NCI-H146 treated with DMSO at 0.1 percent for 48 hours (cell line): ENCODE data around the gene TMEM74B.
"Not testable (repeated sequence)": the region's sequence is repeated elsewhere in the genome, so short reads cannot be mapped to it uniquely, and the experiment has no call there.

Experiments
- DNase-seq: peaks from one replicate; lab custom pipeline; 2025; ENCODE audit not compliant: unreplicated experiment; lab: John Stamatoyannopoulos, UW

The TMEM74B gene

DNA sequence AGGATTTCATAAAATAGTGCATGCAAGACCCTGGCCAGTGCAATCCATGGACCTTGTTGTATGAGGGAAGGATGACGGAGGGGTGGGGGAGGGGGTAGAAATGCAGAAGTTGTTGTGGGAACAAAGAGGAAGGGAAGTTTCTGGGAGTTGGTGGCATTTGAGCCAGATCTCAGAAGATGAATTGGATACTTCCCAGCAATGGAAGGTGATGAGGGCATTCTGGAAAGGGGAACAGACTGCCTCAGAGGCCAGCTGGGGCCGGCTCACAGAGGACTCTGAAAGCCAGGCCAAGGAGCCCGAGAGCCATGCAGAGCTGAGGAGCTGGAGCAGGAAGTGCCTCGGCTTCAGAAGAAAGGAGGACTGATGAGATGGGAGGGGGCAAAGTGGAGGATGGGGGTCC, 2.7 kb downstream of the TMEM74B start:
- no peak for DNase-seq

DNA sequence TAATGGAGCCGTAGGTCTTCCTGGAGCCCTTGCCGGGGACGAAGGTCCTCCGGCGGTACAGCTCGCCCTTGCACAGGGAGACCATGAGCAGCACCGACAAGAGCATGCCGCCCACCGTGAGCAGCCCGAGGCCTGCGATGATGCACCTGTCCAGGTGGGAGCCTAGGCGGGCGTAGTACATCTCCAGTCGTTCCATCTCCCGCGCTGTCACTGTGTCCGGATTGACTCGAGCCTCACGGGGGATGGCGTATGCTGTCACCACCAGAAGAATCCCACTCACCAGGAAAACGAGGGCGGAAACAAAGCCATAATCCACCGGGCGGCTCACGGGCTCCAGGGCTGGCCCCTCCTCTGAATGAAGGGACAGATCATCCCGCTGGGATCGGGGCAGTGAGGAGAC, 3.8 kb downstream of the TMEM74B start:
- no peak for DNase-seq

DNA sequence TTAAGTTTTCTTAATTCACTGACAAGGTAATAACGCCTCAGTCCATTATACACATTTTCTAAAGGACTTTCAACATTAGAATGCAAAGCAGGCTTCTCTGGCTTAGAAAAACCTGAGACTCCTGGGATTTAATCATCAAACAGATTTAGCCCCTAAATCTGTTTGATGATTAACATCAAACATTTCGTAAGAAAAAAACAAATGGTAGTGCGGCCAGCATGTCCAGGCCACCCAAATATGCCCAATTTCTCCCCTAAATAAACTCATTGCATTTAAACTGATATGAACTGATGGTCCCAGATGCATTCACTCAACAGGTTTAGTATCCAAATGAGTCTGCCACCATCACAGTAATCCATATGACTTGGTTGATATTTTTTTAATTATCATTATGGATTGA, 6.2 kb downstream of the TMEM74B start:
- DNase-seq: no peak

DNA sequence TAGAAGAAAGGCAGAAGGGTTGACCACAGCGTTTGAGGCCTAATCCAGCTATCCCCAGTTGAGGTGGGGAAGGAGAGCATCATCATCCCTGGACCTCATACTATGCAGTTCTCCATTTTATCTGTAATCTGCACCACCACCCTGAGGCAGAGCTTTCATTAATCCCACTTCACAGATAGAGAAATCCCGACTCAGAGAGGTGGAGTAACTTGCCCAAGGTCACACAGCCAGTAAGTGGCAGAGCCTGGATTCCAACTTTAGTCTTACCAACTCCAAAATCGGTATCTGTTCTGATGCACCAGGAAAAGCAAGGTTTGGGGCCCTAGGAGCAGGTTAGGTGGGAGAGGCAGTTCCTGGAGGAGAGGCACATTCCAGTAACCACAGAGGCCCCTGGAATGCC, 6.7 kb downstream of the TMEM74B start:
- DNase-seq: no peak

DNA sequence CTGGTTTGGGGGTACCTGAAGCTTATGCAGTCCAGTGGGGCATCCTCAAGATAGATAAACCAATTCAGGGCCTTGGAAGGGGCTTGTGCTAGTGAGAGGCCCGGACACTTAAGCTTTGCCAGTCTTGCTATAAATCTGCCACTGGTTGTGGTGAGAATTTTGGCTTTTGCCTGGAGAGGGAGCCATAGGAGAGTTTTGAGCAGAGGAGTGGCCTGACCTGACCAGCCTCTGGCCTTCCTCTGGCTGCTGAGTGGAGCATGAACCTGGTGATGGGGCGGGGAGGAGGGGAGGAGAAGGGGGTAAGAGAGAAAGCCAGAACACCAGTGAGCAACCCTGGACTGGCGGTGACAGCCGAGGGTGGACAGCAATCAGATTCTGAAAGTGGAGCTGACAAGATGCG, 7.1 kb downstream of the TMEM74B start:
- no peak for DNase-seq

DNA sequence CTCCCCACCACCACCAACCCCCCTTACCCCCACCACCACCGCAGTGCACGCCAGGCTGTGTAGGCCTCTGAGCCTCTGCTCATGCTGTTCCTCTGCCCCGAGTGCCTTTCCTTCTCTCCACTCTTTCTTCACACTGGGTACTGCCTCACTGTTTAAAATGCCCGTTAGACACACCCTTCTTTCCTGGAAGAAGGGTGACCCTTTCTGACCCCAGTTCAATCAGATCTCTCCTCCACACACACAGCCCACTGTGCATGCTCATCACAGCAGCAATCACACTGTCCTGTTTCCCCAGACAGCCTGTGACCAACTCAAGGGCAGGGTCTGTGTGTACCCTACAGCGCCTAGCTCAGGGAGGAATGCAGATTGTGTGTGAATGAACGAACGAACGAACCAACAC, 10.0 kb downstream of the TMEM74B start:
- DNase-seq: no peak

DNA sequence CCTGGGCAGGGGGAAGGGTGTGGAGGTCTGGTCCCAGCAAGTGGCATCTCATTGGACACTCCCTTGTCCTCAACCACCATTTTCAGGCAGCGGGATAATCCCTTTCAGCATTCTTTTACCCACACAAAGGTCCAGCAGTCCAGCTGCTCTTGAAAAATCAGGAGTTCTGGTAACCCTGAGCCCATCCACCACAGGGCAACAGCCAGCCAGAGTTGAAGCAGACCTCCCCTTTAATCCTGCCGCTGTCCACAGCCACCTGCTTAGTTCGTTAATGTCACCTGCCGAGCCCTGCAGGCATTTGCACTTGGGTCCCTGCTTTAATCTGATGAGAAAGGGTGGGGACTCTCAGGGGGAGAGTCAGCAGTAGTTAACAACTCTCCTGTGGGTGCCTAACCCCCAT, 11.1 kb downstream of the TMEM74B start:
- DNase-seq: peak; percentile 53

DNA sequence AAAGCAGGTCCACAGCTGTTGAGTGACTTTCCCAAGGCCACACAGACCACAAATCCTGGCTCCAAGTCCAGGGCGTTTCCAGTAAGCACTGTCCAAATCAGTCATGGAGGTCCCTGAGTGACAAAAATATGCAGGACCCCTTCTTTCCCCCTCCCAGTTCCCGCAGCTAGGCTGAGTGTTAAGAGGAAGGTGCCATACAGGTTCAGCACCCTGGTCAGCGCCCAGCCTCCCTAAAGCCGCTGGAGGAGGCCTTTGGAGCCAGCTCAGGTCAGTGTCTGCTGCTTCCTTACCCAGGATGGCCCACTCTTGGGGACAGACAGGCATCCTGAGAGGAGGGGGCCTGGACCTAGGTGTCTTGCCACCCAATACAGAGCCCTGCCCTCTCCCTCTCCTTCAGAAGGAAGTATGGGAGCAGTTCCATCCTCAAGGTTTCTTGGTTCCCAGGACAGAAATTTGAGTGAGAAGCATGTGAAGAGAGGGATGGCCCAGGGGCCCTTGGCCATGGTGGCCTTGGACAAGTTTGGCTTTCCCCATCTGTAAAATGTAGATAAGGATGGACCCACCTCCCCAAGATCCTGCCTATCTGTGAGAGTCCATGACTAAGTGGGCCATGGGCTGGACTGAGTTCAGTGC, 13.2 kb downstream of the TMEM74B start:
- no peak for DNase-seq

DNA sequence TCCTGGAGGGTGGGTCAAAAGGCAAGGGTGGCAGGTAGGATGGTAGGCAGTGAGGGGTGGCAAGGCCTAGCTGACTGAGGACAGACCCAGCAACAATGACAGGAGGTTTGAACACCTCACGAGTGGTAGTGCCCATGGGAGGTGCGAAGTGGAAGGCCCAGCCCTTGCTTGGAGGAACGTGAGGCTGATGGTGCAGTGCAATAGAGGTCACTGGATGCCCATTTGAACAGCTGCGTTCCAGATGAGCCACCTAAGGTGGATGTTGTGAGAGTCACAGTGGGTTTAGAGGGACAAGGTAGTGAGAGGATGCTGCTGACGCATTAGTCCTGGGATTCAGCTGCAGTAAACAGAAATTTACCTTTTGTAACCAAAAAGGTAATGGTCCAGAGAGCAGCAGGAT, 15.6 kb downstream of the TMEM74B start:
- no peak for DNase-seq

DNA sequence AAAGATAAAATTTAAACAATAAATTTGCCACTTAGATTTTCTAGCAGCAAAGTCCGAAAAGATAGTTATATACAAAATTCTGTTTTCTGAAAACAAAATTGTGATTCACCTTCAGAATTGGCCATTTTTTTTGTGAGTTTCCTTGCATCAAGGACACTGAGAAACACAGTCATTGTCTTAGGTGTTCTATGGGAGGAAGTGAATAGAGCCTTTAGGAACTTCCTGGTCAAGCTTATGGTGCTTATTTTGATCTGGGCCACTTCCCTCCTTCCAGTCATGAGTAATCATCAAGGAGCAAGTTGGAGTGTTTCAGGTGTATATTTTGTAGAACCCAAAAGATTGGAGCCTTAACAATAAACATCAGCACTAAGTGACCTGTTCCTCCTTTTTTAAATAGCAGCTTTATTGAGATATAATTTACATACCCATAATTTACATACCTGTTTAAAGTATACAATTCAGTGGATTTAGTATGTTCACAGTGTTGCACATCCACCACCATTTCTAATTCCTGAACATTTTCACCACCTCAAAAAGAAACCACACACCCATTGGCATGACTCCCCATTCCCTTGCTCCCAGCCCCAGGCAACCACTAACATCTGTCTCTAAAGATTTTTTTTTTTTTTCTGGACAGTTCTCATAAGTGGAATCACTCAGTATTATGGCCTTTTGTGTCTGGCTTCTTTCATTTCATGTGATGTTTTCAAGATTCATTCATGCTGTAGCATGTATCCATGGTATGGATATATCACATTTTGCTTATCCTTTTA, 17.6 kb downstream of the TMEM74B start:
- no peak for DNase-seq

DNA sequence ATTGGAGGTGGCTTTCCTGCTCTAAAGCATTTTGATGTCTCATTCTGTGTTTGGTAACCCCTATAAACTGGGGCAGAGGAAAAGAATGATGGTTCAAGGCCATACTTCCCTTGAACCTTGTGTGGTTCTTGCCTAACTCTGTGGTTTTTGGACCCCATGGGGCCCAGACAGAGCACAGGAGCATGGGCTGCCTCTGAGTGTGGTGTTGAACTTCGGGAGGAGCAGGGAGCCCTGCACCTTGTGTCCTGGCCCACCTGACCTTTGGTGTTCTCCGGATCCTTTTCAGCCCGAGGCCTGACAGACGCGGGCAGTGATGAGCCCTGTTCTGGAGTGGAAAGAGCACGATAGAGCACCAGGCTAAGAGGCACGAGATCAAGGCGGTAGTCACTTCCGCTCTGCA, 18.8 kb downstream of the TMEM74B start:
- DNase-seq: no peak

DNA sequence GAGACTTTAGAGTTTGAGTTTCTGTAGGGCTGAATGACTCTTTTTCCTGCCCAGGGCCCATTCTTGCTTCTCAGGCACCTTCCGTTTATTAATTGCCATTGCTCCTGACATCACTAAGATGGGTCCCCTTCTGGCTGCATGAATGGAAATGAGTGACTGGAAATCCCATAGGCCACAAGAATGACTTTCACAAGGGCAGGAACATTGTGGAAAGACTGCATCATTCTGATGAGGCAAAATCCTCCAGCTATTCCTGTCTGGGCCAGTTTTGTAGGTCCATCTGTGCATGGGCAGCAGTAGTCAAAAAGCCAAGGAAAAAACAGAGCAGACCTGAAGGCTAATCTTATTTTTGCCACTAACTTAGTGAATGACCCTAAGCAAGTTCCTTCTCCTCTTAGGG, 19.3 kb downstream of the TMEM74B start:
- DNase-seq: no peak

DNA sequence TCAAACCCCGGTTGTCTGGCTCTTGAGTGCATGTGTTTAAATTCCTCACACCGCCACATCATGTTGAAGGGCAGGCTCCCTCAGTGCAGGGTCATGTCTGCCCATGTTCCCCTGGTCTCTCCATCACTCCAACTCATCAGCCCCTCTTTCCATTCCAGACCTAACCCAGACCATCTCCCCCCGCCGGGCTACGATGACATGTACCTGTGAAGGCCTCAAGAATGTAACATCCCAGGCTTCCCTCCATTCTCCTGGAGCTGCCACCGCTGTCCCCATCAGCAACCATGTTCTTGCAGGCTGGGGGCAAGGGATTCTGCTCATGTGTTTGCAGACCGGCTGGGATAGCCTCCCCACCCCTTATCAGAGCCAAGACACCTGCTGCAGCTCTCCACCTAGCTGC, 19.9 kb downstream of the TMEM74B start:
- no peak for DNase-seq

DNA sequence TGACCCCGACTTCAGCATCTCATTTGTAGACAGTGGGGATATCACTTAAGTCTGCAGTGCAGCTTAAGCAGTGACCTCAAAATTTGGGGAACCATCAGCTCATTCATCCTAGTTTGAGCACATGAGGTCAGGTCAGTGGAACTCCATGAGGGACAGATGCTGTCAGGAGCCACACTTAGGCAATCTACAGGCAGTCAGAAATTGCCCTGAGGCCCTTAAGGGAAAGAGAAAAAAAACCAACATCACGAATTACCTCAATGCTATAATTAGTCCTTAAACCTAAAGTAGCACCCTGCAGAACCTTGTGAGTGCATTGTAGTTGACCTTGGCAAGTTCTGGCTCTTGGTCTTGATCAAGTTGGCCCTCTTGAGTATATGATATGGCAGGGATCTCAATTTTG, 21.1 kb downstream of the TMEM74B start:
- DNase-seq: no peak

DNA sequence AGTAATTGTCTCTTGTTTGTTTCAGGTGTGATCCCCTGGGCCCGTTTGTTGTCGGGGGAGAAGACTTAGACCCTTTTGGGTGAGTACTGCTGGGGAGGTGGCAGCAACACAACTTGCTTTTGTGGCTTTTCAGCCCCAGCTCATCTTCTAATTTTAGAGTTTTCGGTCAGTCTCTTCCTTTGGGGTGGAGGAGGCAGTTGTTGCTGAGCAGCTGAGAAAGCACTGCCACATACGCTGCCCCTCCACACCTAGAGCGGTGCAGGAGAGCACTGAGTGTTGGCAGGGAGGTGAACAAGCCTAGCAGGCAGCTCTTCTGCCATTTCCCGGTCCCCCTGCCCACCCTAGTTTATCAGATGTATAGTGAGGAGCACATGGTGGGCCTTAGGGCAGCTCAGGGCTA, 21.7 kb downstream of the TMEM74B start:
- DNase-seq: no peak

DNA sequence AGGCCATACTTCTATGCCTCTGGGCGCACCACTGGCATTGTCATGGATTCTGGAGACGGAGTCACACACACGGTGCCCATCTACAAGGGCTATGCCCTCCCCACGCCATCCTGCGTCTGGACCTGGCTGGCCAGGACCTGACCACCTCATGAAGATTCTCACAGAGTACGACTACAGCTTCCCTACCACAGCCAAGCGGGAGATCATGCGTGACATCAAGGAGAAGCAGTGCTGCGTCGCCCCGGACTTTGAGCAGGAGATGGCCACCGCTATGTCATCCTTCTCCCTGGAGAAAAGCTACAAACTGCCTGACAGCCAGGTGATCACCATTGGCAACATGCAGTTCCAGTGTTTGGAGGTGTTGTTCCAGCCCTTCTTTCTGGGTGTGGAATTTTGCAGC, 23.8 kb downstream of the TMEM74B start:
- no peak for DNase-seq

DNA sequence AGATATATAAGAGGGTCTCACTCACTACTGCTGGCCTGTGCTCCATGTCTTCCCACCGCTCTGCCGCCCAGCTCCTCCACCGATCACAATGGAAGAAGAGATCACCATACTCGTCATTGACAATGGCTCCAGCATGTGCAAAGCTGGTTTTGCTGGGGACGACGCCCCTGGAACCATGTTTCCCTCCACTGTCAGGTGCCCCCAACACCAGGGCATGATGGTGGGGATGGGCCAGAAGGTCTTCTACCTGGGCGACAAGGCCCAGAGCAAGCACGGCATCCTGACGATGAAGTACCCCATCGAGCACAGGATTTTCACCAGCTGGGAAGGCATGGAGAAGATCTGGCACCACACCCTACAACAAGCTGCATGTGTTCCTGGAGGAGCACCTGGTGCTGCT, 24.3 kb downstream of the TMEM74B start:
- no peak for DNase-seq

DNA sequence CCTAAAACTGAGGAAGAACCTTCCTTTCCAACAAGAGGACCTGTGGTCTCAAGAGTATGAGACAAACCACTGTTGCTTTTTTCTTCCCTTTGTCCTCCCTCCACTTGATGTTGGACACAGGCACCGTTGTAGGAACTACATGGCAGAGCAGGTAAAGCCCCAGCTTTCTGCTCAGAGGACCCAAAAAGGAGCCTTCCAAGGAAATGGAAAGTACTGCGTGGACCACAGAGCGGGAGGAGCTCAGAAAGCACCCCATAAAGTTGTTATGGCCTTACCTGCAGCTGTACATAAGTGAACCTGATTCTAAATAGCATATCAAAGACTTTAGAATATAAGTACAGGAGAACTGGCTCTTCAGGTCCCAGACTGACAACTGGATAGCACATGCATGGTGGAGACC, 29.4 kb downstream of the TMEM74B start:
- no peak for DNase-seq

DNA sequence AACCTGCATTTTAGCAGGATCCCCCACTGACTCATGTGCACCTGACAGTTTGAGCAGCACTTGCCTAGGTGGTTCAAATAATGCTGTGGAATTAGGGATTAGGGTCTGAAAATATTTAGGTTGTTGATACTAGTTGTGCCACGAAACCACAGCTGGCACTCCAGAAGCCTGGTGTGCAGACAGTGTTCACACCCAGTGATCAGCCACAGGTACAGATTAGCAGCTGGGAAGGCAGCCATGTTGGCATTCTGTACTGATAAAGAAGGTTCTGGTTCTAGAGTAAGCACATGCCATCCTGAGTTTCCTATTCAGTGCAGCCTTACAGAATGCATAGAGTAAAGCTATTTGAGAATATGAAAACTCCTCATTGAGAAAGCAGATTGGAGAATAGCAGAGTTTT, 30.1 kb downstream of the TMEM74B start:
- no peak for DNase-seq

DNA sequence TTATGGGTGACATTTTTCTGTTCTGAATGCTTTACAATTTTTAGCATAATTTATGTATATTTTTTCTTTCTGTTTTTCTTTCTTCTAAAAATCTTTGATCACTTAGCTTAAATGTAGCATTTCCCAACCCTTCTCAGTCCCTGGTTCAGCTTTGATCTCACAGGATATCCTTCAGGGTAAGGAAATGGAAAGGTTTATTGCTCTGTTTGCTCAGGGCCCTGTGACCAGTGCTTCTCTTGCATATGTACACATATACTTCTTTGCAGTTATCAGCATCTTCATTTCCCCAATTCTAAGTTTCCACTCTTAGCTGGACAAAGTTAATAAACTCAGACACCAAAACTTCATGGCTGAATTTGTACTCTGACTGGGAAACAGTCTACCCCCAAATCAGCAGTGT, 30.6 kb downstream of the TMEM74B start:
- DNase-seq: no peak

DNA sequence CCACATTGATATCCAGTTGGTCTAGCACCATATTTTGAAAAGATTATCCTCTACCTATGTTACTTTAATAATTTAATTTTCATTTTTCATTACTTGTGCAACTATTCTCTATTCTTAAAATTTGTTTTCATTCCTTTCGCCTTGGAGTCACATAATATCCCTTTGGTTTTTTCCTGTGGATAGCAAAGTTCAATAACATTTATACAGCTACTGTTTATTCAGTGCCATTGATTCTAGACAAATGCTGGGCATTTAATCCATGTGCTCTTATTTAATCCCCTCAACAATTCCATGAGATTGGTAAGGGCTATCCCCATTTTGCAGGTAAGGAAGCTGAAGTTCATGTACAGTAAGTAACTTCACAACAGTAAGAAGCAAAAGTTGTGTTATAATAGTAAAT, 33.8 kb downstream of the TMEM74B start:
- no peak for DNase-seq

DNA sequence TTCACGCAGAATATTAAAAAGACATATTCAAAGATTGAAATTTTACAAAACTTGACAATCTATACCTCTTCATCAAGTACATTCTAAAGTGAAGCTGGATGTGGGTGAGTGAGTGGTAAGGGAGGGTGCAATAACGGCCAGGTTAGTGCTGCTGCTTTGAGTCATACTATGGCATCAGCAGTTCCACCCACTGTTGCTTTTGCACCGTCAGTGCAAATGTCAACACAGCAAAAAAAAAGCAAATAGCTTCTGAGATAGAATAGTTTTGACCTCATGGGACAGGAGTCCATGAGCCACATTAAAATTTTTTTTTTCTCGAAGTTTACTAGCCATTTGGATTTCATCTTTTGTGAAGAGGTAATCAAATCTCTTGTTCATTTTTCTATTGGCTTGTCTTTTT, 34.6 kb downstream of the TMEM74B start:
- no peak for DNase-seq

DNA sequence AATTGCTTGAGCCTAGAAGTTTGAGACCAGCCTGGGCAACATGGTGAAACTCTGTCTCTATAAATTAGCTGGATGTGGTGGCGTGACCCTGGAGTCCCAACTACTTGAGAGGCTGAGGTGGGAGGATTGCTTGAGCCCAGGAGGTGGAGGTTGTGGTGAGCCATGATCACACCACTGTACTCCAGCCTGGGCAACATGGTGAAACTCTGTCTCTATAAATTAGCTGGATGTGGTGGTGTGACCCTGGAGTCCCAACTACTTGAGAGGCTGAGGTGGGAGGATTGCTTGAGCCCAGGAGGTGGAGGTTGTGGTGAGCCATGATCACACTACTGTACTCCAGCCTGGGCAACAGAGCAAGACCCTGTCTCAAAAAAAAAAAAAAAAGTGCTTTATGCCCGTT, 35.0 kb downstream of the TMEM74B start:
- DNase-seq: not testable (repeated sequence)
